GM23338 (cell line): ENCODE results near the gene CSRP2. TPM values are rescaled to one million over a fixed set of nuclear protein-coding genes. Genes with fewer than 3 reads are reported as not detected.

Experiments
- ATAC-seq: fragments of 200-7000 bp; cut with Tn5 transposase; 3 replicates; pipeline ENCODE4 v1.9.1; 2020
- DNase-seq: peaks from one replicate; pipeline ENCODE4 v3.0.0-alpha.2; 2015; ENCODE audit warnings: low spot score
- H2AFZ ChIP-seq: fragments of 200-600 bp; sonication (generic); 2 replicates; pipeline ENCODE4 v1.8.0; 2016; ENCODE audit warnings: antibody characterized with exemption, mild to moderate bottlenecking, moderate library complexity
- H3F3A ChIP-seq: fragments of 200-600 bp; sonication (generic); replicated peaks from 2 replicates; pipeline ENCODE4 v1.8.0; 2017; ENCODE audit warnings: antibody characterized with exemption, mixed run types, low read depth
- H3K27ac ChIP-seq: fragments of 200-600 bp; sonication (generic); 2 replicates; pipeline ENCODE4 v1.6.1; 2016; ENCODE audit warnings: low read depth
- H3K27me3 ChIP-seq: fragments of 200-600 bp; sonication (generic); 2 replicates; pipeline ENCODE4 v1.8.0; 2016; ENCODE audit warnings: mild to moderate bottlenecking, mixed run types, moderate library complexity; ENCODE audit not compliant: insufficient read depth
- H3K36me3 ChIP-seq: fragments of 200-600 bp; sonication (generic); 2 replicates; pipeline ENCODE4 v1.8.0; 2016; ENCODE audit warnings: mild to moderate bottlenecking; ENCODE audit not compliant: insufficient read depth
- H3K4me1 ChIP-seq: fragments of 200-600 bp; sonication (generic); 2 replicates; pipeline ENCODE4 v1.8.0; 2016; ENCODE audit warnings: mild to moderate bottlenecking, moderate library complexity; ENCODE audit not compliant: insufficient read depth
- H3K4me2 ChIP-seq: fragments of 200-600 bp; sonication (generic); 2 replicates; pipeline ENCODE4 v1.7.1; 2017; ENCODE audit warnings: mixed run types
- H3K4me3 ChIP-seq: fragments of 200-600 bp; sonication (generic); 2 replicates; pipeline ENCODE4 v1.6.1; 2016; ENCODE audit warnings: mixed run types
- H3K79me2 ChIP-seq: fragments of 200-600 bp; sonication (generic); replicated peaks from 2 replicates; pipeline ENCODE4 v1.8.0; 2017; ENCODE audit warnings: mild to moderate bottlenecking; ENCODE audit not compliant: insufficient read depth
- H3K9me2 ChIP-seq: fragments of 200-600 bp; sonication (generic); 2 replicates; pipeline ENCODE4 v1.8.0; 2017; ENCODE audit not compliant: insufficient read depth
- H4K20me1 ChIP-seq: fragments of 200-600 bp; sonication (generic); replicated peaks from 2 replicates; pipeline ENCODE4 v1.8.0; 2017; ENCODE audit warnings: mild to moderate bottlenecking; ENCODE audit not compliant: insufficient read depth
- H3K27ac Mint-ChIP-seq: 2 replicates; pipeline ENCODE4 v1.8.0; 2020; ENCODE audit warnings: inconsistent platforms, mild to moderate bottlenecking, moderate library complexity, mixed read lengths
- H3K27me3 Mint-ChIP-seq: 3 replicates; pipeline ENCODE4 v1.8.0; 2022; ENCODE audit warnings: low read depth, mild to moderate bottlenecking, moderate library complexity, mixed read lengths, inconsistent platforms; ENCODE audit not compliant: insufficient read depth, poor library complexity
- H3K36me3 Mint-ChIP-seq: 3 replicates; pipeline ENCODE4 v1.8.0; 2021; ENCODE audit warnings: low read depth, mild to moderate bottlenecking, inconsistent platforms, moderate library complexity, mixed read lengths
- H3K4me1 Mint-ChIP-seq: 3 replicates; pipeline ENCODE4 v1.8.0; 2020; ENCODE audit warnings: mild to moderate bottlenecking, inconsistent platforms, mixed read lengths
- H3K4me3 Mint-ChIP-seq: 3 replicates; pipeline ENCODE4 v1.8.0; 2021; ENCODE audit warnings: moderate library complexity, mild to moderate bottlenecking, inconsistent platforms, mixed read lengths
- H3K9me3 Mint-ChIP-seq: 3 replicates; pipeline ENCODE4 v1.8.0; 2020; ENCODE audit warnings: moderate library complexity, mild to moderate bottlenecking, inconsistent platforms, mixed read lengths
- EZH2 ChIP-seq: fragments of 200-600 bp; sonication (generic); IDR thresholded peaks from one replicate; pipeline ENCODE4 v1.8.0; 2017; ENCODE audit warnings: antibody characterized with exemption, mild to moderate bottlenecking, low read depth; ENCODE audit not compliant: unreplicated experiment
- EZH2phosphoT487 ChIP-seq: fragments of 200-600 bp; sonication (generic); IDR thresholded peaks from one replicate; pipeline ENCODE4 v1.8.1; 2018; ENCODE audit warnings: antibody characterized with exemption; ENCODE audit not compliant: unreplicated experiment
- NANOG ChIP-seq: IDR thresholded peaks from 2 replicates; pipeline ENCODE4 v1.6.1; 2016; ENCODE audit warnings: antibody characterized with exemption, borderline replicate concordance
- POLR2AphosphoS5 ChIP-seq: IDR thresholded peaks from 2 replicates; pipeline ENCODE4 v1.6.1; 2016; ENCODE audit warnings: antibody characterized with exemption, low read depth
- STAT1 ChIP-seq: IDR thresholded peaks from one replicate; pipeline ENCODE4 v1.6.1; 2016; ENCODE audit warnings: antibody characterized with exemption; ENCODE audit not compliant: unreplicated experiment
- ZNF114 ChIP-seq: fragments of 250-450 bp; sonication (Bioruptor Pico); IDR thresholded peaks from 2 replicates; pipeline ENCODE4 v1.5.0; 2020; ENCODE audit warnings: mild to moderate bottlenecking, moderate library complexity
- polyA plus RNA-seq: library from polyadenylated mRNA; unstranded; fragments of >200 nt; fragmentation: Nextera tagmentation; extraction: Ambion mirVana; gene quantifications from 2 replicates; pipeline ENCODE4 v1.2.1, GENCODE V29; 2016
- total RNA-seq: library from RNA; depleted of rRNA; stranded (reverse); fragments of >200 nt; shearing (Covaris generic); gene quantifications from 2 replicates; pipeline ENCODE4 v1.2.3, GENCODE V29; 2014
- TF ChIP-seq, protein P1 (sequence below): IDR thresholded peaks from one replicate; pipeline ENCODE4 v1.6.1; 2018; ENCODE audit warnings: antibody characterized with exemption; ENCODE audit not compliant: unreplicated experiment
- TF ChIP-seq, protein P2 (sequence below): fragments of 250-450 bp; sonication (Bioruptor Pico); IDR thresholded peaks from 2 replicates; pipeline ENCODE4 v1.5.0; 2020; ENCODE audit warnings: mild to moderate bottlenecking, moderate library complexity

Gene CSRP2
- total and polyA plus RNA-seq, 2 experiments from 2014 or later, result 166 to 315 TPM

DNA sequence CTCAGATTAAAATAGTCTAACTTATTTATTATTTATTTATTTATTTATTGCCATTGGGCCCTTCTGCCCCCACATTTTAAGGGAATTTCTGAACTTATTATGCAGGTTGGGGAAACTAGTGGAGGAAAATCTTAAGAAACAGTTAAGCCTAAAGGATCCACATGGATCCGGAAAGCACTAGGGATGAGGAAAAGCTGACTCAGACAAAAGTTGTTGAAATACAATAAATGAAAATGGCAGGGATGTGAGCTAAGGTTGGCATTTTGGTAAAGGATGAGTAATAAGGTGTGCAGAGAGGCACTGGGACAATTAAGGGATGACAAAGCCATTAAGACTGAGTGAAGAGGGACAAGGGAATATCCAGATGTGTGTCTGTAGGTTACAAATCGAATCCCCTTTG lies 20.7 kb upstream of the CSRP2 start:
- ATAC-seq, result no peak
- H3K9me3 Mint-ChIP-seq, result peaks cover 10% of the 10 kb centered on the region; the same call in 2 of the 3 replicates
- no peaks in the 10 kb centered on the region for H3K79me2 ChIP-seq
- peaks cover 8% of the 10 kb centered on the region for H3K4me1 Mint-ChIP-seq
- DNase-seq, result no peak
- TF ChIP-seq EZH2phosphoT487 (no peak), STAT1 (no peak), NANOG (no peak)
- TF ChIP-seq, protein P1, sequence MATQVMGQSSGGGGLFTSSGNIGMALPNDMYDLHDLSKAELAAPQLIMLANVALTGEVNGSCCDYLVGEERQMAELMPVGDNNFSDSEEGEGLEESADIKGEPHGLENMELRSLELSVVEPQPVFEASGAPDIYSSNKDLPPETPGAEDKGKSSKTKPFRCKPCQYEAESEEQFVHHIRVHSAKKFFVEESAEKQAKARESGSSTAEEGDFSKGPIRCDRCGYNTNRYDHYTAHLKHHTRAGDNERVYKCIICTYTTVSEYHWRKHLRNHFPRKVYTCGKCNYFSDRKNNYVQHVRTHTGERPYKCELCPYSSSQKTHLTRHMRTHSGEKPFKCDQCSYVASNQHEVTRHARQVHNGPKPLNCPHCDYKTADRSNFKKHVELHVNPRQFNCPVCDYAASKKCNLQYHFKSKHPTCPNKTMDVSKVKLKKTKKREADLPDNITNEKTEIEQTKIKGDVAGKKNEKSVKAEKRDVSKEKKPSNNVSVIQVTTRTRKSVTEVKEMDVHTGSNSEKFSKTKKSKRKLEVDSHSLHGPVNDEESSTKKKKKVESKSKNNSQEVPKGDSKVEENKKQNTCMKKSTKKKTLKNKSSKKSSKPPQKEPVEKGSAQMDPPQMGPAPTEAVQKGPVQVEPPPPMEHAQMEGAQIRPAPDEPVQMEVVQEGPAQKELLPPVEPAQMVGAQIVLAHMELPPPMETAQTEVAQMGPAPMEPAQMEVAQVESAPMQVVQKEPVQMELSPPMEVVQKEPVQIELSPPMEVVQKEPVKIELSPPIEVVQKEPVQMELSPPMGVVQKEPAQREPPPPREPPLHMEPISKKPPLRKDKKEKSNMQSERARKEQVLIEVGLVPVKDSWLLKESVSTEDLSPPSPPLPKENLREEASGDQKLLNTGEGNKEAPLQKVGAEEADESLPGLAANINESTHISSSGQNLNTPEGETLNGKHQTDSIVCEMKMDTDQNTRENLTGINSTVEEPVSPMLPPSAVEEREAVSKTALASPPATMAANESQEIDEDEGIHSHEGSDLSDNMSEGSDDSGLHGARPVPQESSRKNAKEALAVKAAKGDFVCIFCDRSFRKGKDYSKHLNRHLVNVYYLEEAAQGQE, result no peak
- peaks cover 4% of the 10 kb centered on the region for H3K9me2 ChIP-seq
- H3K27me3 Mint-ChIP-seq, result no peaks in the 10 kb centered on the region
- no peak overlapping the region for H3K4me3 Mint-ChIP-seq
- H3K4me2 ChIP-seq, result no peak overlapping the region
- H3K4me1 ChIP-seq, result no peaks in the 10 kb centered on the region
- no peaks in the 10 kb centered on the region for H4K20me1 ChIP-seq
- H3K27ac ChIP-seq, result no peak overlapping the region
- no peak overlapping the region for H3K27ac Mint-ChIP-seq
- no peaks in the 10 kb centered on the region for H3F3A ChIP-seq
- no peaks in the 10 kb centered on the region for H3K27me3 ChIP-seq
- H2AFZ ChIP-seq, result no peak overlapping the region
- peaks cover 8% of the 10 kb centered on the region; the same call in 2 of the 3 replicates for H3K36me3 Mint-ChIP-seq
- no peak overlapping the region for H3K4me3 ChIP-seq
- H3K36me3 ChIP-seq, result no peaks in the 10 kb centered on the region

DNA sequence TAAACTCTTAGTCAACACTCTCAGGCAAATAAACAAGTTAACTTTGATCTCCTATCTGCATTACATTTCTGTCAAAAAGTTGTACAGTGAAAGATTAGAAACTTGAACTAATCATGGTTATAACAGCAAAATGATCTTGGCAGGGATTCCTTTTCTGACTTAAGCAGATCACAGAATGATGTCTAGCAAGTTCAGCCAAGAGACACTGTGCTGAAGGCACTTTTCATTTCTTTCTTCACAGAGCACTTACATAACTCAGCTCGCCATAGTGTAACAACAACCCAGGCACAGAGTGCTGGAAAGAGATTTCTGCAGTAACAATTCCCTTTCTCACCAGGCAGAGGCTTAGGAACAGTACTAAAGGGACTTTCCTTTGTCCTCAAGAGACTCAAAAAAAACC lies 19.6 kb upstream of the CSRP2 start:
- DNase-seq, result no peak
- Mint-ChIP-seq H3K4me1 (peaks cover 8% of the 10 kb centered on the region), H3K27ac (no peak overlapping the region), H3K36me3 (peaks cover 10% of the 10 kb centered on the region; the same call in 2 of the 3 replicates), H3K9me3 (peaks cover 19% of the 10 kb centered on the region), H3K4me3 (no peak overlapping the region), H3K27me3 (no peaks in the 10 kb centered on the region)
- Histone ChIP-seq H3K4me3 (no peak overlapping the region), H3K4me1 (no peaks in the 10 kb centered on the region), H2AFZ (peak overlapping the region; percentile 38; the same call in 1 of the 2 replicates), H3K27me3 (no peaks in the 10 kb centered on the region), H3K27ac (no peak overlapping the region), H3K79me2 (no peaks in the 10 kb centered on the region), H3K36me3 (no peaks in the 10 kb centered on the region), H3K9me2 (peaks cover 4% of the 10 kb centered on the region), H4K20me1 (no peaks in the 10 kb centered on the region), H3K4me2 (no peak overlapping the region), H3F3A (no peaks in the 10 kb centered on the region)
- ATAC-seq, result no peak
- TF ChIP-seq ZNF114 (CRISPR knock-in tag) (no peak), EZH2 (no peak), STAT1 (no peak), POLR2AphosphoS5 (no peak), EZH2phosphoT487 (no peak)
- TF ChIP-seq, protein P1, result no peak
- TF ChIP-seq, protein P2, sequence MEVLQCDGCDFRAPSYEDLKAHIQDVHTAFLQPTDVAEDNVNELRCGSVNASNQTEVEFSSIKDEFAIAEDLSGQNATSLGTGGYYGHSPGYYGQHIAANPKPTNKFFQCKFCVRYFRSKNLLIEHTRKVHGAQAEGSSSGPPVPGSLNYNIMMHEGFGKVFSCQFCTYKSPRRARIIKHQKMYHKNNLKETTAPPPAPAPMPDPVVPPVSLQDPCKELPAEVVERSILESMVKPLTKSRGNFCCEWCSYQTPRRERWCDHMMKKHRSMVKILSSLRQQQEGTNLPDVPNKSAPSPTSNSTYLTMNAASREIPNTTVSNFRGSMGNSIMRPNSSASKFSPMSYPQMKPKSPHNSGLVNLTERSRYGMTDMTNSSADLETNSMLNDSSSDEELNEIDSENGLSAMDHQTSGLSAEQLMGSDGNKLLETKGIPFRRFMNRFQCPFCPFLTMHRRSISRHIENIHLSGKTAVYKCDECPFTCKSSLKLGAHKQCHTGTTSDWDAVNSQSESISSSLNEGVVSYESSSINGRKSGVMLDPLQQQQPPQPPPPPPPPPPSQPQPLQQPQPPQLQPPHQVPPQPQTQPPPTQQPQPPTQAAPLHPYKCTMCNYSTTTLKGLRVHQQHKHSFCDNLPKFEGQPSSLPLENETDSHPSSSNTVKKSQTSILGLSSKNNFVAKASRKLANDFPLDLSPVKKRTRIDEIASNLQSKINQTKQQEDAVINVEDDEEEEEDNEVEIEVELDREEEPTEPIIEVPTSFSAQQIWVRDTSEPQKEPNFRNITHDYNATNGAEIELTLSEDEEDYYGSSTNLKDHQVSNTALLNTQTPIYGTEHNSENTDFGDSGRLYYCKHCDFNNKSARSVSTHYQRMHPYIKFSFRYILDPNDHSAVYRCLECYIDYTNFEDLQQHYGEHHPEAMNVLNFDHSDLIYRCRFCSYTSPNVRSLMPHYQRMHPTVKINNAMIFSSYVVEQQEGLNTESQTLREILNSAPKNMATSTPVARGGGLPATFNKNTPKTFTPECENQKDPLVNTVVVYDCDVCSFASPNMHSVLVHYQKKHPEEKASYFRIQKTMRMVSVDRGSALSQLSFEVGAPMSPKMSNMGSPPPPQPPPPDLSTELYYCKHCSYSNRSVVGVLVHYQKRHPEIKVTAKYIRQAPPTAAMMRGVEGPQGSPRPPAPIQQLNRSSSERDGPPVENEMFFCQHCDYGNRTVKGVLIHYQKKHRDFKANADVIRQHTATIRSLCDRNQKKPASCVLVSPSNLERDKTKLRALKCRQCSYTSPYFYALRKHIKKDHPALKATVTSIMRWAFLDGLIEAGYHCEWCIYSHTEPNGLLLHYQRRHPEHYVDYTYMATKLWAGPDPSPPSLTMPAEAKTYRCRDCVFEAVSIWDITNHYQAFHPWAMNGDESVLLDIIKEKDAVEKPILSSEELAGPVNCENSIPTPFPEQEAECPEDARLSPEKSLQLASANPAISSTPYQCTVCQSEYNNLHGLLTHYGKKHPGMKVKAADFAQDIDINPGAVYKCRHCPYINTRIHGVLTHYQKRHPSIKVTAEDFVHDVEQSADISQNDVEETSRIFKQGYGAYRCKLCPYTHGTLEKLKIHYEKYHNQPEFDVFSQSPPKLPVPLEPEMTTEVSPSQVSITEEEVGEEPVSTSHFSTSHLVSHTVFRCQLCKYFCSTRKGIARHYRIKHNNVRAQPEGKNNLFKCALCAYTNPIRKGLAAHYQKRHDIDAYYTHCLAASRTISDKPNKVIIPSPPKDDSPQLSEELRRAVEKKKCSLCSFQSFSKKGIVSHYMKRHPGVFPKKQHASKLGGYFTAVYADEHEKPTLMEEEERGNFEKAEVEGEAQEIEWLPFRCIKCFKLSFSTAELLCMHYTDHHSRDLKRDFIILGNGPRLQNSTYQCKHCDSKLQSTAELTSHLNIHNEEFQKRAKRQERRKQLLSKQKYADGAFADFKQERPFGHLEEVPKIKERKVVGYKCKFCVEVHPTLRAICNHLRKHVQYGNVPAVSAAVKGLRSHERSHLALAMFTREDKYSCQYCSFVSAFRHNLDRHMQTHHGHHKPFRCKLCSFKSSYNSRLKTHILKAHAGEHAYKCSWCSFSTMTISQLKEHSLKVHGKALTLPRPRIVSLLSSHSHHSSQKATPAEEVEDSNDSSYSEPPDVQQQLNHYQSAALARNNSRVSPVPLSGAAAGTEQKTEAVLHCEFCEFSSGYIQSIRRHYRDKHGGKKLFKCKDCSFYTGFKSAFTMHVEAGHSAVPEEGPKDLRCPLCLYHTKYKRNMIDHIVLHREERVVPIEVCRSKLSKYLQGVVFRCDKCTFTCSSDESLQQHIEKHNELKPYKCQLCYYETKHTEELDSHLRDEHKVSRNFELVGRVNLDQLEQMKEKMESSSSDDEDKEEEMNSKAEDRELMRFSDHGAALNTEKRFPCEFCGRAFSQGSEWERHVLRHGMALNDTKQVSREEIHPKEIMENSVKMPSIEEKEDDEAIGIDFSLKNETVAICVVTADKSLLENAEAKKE (CRISPR knock-in tag), result no peak
